ENCODE data around the gene CEP192. TPM values are rescaled to one million over a fixed set of nuclear protein-coding genes. Genes with fewer than 3 reads are reported as not detected.

Gene CEP192
- total and polyA plus RNA-seq, 2 of the 4 experiments (the other 2 are of a cell fraction): 17.2 to 29.0 TPM

GRCh38 chr18:13014232-13014631 is 23.1 kb downstream of the CEP192 start:
- H3K4me3 ChIP-seq (ENCODE audit: insufficient read depth, low read depth, low read length): no peak overlapping the region
- H2BK20ac ChIP-seq (ENCODE audit: low read depth, low read length): no peak overlapping the region
- no peak overlapping the region for H3K27ac ChIP-seq (ENCODE audit: insufficient read depth, low read length)
- no peaks in the 10 kb centered on the region for H3K9me3 ChIP-seq (ENCODE audit: control insufficient read depth, insufficient read depth, low read length)
- no peak overlapping the region for H4K8ac ChIP-seq (ENCODE audit: low read depth in 2 of 2, low read length in 2 of 2)
- BruUV-seq (replicated peaks): no TSS peak
- H3K4ac ChIP-seq (ENCODE audit: low read depth, low read length): no peak overlapping the region
- no peak overlapping the region for H2BK5ac ChIP-seq (ENCODE audit: low read depth, low read length, poor library complexity, severe bottlenecking)
- no peaks in the 10 kb centered on the region for H4K20me1 ChIP-seq (ENCODE audit: insufficient read depth, low read length)
- H2AK5ac ChIP-seq (ENCODE audit: low read depth, low read length): no peak overlapping the region
- no peak overlapping the region for H3K9ac ChIP-seq (ENCODE audit: low read depth, low read length)
- H3K27me3 ChIP-seq (ENCODE audit: control insufficient read depth, insufficient read depth, low read length): no peaks in the 10 kb centered on the region
- no peak overlapping the region for H3K56ac ChIP-seq (ENCODE audit: extremely low read depth, insufficient read depth, low read length)
- H2AFZ ChIP-seq (replicated peaks; ENCODE audit: low read length, poor library complexity): no peak overlapping the region
- peaks cover 13 to 16% of the 10 kb centered on the region in 2 experiments; a peak in 2 of 4 replicates for H3K79me1 ChIP-seq (ENCODE audit: low read depth in 1 of 2, low read length in 2 of 2)
- H3K9me1 ChIP-seq (ENCODE audit: insufficient read depth, low read length): no peaks in the 10 kb centered on the region
- WGBS, 2 experiments (ENCODE audit: extremely low coverage in 2 of 2, insufficient read length in 1 of 2): 100% methylated on average over 1 to 2 of the region's 2 CpGs
- ChIA-PET CTCF (no interaction called here), POLR2A (ENCODE audit: unreplicated experiment) (no interaction called here)
- H3K4me2 ChIP-seq (ENCODE audit: low read depth, low read length): no peak overlapping the region
- H3K36me3 ChIP-seq (ENCODE audit: control insufficient read depth, insufficient read depth, low read length): peaks cover 27% of the 10 kb centered on the region
- no peak overlapping the region for H2BK15ac ChIP-seq (ENCODE audit: low read depth, low read length)
- H4K91ac ChIP-seq (ENCODE audit: insufficient read depth, low read depth, low read length): no peak overlapping the region
- no peak overlapping the region for H4K5ac ChIP-seq (ENCODE audit: low read depth, low read length)
- H3K18ac ChIP-seq (ENCODE audit: low read depth, low read length): no peak overlapping the region
- no peak for DNase-seq
- in situ Hi-C loops (cut with MboI; ENCODE audit: low sequenced_read_pairs): loop anchor here (25.0 kb wide), 1 partner anchor 623 kb away; no protein-coding TSS in a partner anchor
- no peak overlapping the region for H2AK9ac ChIP-seq (replicated peaks; ENCODE audit: low read depth, low read length, poor library complexity)
- dilution Hi-C loops (cut with HindIII; ENCODE audit: low sequenced_read_pairs, unreplicated experiment): no loop called here
- H3K4me1 ChIP-seq (ENCODE audit: control insufficient read depth, insufficient read depth, low read length): no peaks in the 10 kb centered on the region
- H2BK120ac ChIP-seq (ENCODE audit: low read depth, low read length): no peak overlapping the region
- ATAC-seq (ENCODE audit: low read depth): no peak
- H3K14ac ChIP-seq (replicated peaks; ENCODE audit: low read depth, low read length): no peak overlapping the region
- TF ChIP-seq BHLHE40 (IDR thresholded peaks at IDR 0.05; ENCODE audit: low read depth, low read length) (no peak), MXI1 (IDR thresholded peaks at IDR 0.05; ENCODE audit: borderline replicate concordance, low read depth, low read length) (no peak), MAZ (IDR thresholded peaks at IDR 0.05; ENCODE audit: borderline replicate concordance, low read depth, low read length) (no peak), NFE2L2 (IDR thresholded peaks at IDR 0.05; ENCODE audit: low read depth, low read length) (no peak), USF2 (IDR thresholded peaks at IDR 0.05; ENCODE audit: low read depth, low read length) (no peak), SMC3 (IDR thresholded peaks at IDR 0.05; ENCODE audit: low read depth, low read length) (no peak), FOS (IDR thresholded peaks at IDR 0.05; ENCODE audit: low read depth, low read length) (no peak), RCOR1 (IDR thresholded peaks at IDR 0.05; ENCODE audit: insufficient replicate concordance, low read length) (no peak), POLR2A (IDR thresholded peaks at IDR 0.05; ENCODE audit: low read depth, low read length) (no peak), RFX5 (IDR thresholded peaks at IDR 0.05; ENCODE audit: low read depth, low read length) (no peak), CHD1 (IDR thresholded peaks at IDR 0.05; ENCODE audit: low read depth, low read length) (no peak), MAFK (IDR thresholded peaks at IDR 0.05; ENCODE audit: low read depth, low read length) (no peak), CEBPB (IDR thresholded peaks at IDR 0.05; ENCODE audit: low read depth, low read length) (no peak), RAD21 (IDR thresholded peaks at IDR 0.05; ENCODE audit: low read length) (no peak)
- TF ChIP-seq, protein P1, sequence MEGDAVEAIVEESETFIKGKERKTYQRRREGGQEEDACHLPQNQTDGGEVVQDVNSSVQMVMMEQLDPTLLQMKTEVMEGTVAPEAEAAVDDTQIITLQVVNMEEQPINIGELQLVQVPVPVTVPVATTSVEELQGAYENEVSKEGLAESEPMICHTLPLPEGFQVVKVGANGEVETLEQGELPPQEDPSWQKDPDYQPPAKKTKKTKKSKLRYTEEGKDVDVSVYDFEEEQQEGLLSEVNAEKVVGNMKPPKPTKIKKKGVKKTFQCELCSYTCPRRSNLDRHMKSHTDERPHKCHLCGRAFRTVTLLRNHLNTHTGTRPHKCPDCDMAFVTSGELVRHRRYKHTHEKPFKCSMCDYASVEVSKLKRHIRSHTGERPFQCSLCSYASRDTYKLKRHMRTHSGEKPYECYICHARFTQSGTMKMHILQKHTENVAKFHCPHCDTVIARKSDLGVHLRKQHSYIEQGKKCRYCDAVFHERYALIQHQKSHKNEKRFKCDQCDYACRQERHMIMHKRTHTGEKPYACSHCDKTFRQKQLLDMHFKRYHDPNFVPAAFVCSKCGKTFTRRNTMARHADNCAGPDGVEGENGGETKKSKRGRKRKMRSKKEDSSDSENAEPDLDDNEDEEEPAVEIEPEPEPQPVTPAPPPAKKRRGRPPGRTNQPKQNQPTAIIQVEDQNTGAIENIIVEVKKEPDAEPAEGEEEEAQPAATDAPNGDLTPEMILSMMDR (conservative IDR thresholded peaks at IDR 0.05; ENCODE audit: low read depth, low read length): no peak
- TF ChIP-seq, protein P2, sequence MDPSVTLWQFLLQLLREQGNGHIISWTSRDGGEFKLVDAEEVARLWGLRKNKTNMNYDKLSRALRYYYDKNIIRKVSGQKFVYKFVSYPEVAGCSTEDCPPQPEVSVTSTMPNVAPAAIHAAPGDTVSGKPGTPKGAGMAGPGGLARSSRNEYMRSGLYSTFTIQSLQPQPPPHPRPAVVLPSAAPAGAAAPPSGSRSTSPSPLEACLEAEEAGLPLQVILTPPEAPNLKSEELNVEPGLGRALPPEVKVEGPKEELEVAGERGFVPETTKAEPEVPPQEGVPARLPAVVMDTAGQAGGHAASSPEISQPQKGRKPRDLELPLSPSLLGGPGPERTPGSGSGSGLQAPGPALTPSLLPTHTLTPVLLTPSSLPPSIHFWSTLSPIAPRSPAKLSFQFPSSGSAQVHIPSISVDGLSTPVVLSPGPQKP (IDR thresholded peaks at IDR 0.05; ENCODE audit: borderline replicate concordance, low read depth, low read length): no peak
- intact Hi-C loops (cut with micrococcal nuclease): no loop called here
- no peak overlapping the region for H3K23ac ChIP-seq (ENCODE audit: low read depth, low read length)

All from IMR-90 (cell line).